TTC549 (cell line): ENCODE measurements around the gene PNMT.

Source experiments
- FAIRE-seq: peaks from 2 replicates; lab custom pipeline; 2012; peaks lifted over from hg19 to GRCh38; lab: Jason Lieb, UNC

The PNMT gene

DNA sequence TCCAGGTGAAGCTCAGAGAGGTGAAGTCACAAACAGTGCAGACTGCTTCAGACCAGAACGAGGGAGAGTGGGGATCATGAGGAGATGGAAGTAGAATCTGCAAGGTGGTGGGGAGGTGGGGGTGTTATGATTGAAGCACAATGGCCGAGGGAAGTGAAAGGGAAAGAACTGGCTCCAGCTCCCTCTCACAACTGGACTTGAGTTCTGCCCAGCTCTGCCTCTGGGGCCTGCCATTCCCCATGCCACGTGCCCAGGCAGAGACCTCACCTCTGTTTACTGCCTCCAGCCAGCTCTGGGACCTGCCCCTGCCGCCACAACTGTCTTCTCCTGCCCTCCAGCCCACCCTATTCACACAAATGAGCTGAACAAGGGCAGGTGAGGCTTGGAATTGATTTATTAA is 2.5 kb downstream of the PNMT start:
- no peak for FAIRE-seq

DNA sequence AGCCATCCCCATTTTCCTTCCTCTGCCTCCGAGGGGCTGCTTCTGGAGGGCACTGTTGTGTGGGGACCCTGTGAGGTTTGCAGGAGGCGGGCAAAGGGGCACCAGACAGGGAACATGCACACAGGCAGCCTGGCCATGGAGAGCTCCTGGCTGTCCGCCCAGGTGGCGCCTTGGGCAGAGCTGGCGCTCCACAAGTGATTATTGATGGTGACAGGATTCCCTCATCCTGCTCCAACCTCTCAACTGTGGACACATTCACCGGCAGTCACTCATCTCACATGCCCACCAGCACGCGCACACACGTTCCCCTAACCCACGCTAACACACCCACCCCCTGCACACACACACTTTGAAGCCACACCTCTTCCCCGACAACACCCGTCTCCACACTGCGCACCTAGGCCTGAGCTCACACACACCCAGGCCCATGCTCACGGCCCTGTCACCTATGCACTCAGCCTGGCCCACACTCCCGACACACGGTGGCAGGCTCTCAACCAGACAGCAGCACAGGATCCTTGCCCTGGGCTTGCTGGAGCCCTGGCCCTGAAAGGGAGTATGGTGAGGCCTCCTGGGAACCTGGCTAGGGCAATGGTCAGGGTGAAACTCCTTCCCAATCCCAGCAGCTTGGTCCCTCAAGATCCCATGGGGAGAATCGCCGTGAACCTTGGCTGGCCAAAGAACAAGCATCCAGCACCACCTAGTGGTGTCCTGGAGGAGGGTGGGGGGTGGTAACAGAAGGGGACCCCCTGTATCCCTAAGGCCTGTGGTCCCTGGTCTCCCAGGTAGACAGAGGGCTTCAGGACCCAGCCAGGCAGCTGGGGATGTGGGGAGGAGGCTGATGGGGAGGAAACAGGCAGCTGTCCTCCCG is 3.6 kb downstream of the PNMT start:
- FAIRE-seq: no peak

DNA sequence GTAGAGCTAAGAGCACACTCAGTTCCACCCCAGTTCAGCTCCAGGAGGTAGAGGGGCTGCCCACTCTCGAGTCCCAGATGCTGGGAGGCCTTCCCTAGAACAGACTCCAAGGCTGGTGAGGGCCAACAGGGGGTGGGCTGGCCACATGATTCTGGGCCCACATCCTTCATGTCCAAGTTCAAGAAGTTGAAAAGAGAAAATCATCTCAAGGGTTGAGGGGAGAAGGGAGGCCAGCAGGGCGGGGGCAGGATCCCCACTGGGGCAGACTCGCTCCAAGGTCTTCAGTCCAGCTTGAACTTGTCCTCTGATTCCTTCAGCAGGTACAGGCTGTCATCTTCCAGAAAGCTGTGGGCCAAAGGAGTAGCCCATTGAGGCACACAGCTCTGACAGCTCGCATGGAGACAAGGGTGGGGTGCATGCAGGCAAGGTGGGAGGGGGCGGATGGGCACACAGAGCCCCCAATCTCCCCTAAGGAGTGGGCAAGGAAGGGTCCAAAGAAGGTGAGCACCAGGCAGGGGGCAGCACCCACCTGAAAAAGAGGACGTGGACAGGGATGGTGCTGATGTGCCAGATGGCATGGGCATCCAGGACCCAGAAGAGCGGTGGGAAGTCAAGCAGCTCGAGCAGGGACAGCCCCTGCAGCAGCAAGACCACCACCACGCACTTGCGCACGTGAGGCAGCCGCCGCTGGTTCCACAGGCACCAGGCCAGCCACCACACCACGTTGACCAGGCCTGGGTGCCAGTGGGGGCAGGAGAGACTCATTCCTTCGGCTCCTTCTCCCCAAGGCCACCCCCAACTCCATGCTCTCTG is 4.5 kb downstream of the PNMT start:
- FAIRE-seq: no peak

DNA sequence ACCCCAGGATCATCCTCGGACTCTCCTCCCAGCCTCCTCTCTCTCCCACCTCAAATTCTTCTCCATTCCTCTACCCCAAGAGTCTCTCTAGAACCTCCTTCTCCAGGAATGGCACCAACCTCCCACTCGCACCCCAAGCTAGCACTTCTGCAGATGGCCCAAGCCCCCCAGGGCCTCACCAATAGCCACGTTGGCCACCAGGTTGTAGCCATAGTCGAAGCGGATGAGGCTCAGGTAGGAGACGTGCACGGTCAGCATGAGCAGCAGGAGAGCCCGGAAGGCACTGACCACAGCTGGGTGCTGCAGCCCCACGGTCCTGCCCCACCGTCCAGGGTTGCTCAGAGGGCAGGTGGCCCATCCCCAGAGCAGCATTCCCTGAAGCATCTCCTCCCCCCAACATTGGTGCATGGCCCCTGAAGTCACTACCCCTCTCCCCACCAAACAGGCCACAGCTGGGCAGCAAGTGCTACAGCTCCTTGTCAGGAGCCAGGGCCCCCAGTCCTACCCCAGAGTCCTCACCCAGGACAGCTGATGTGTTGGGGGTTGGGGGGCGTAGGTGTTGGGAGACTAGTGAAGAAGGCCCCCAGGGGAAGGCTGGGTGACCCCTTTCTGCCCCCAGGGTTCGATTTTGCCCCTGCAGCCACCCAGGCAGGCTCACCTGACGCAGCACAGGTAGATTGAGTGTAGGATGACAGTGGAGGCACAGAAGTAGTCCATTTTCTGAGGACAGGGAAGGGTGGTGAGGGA is 5.3 kb downstream of the PNMT start:
- no peak for FAIRE-seq

DNA sequence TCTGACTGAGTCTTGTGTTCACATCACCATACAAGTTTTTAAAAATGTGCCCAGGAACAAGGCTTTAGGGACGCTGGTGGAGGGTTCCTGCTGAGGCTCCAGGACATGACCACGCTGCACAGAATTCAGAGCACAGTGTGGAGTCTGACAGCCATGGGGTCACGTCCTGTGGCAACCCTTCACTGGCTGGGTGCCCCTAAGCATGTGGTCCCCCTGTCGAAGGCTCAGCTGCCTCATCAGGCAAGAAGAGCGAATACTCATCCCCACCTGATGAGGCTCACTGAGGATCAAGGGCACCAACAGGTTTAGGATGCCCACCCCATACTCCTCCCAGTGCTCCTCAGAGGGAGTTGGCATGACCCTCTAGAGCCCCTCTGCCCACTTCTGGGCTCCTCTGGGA is 5.9 kb downstream of the PNMT start:
- no peak for FAIRE-seq

DNA sequence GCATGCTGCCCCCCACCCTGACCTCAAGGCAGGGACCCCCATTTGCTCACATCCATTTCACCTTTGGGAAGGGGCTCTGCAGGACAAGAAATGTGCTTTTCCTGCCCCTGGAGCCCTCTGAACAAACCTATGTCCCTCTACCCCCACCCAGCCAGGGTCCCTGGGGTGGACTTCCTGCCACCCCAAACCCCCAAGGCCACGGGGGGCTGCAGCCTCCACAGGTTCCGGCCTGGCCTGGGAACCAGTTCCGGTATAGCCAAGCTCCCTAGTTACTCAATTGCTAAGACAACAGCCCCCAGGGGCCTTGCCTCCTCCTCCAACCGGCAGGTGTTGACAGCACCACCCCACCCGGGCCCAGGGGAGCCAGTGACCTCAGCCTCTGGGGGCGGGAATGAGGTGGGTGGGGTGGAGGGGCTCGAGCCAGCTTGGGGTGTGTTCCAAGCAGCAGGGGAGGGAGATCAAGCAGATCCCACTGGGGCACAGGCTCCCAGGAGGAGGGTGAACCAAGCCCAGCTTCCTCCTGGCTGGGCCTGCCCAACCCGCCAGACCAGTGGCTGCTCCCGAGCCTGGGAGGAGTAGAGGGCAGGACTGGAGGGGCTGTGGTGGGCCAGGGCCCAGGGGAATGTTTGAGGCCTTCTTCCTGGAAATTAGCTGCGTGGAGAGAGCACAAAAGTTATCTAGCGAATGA is 6.6 kb downstream of the PNMT start:
- no peak for FAIRE-seq

DNA sequence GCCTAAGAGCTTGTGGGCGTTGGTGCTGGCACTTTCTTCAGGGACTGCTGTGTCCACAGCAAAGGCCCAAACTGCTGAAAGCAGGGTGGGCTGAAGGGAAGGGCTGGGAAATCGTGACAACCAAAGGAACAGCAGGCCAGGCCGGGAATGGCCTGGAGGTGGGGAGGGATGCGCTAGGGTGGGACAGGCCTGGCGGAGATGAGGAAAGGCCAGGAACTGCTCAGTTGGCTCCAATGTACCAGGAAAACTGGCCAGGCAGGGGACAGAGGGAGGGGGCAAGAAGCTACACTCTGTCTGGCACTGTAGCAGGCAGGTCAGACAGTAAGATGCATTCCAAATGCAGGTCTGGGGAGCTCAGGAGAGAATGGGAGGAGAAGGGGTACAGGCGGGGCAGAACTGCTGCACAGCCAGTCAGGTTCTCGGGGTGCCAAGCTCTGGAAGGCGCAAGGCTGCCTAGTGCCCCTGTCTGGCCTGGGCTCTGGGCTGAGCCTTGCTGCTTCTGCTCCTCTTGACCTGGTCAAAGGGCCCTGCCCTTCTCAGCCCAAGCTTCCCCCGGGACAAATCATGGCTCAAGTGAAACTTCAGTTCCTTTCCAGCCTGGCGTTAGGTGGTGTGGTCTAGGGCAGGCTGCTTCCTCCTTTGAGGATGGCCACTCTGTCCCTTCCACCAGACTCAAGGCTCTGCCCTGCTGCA is 7.3 kb downstream of the PNMT start:
- no peak for FAIRE-seq

DNA sequence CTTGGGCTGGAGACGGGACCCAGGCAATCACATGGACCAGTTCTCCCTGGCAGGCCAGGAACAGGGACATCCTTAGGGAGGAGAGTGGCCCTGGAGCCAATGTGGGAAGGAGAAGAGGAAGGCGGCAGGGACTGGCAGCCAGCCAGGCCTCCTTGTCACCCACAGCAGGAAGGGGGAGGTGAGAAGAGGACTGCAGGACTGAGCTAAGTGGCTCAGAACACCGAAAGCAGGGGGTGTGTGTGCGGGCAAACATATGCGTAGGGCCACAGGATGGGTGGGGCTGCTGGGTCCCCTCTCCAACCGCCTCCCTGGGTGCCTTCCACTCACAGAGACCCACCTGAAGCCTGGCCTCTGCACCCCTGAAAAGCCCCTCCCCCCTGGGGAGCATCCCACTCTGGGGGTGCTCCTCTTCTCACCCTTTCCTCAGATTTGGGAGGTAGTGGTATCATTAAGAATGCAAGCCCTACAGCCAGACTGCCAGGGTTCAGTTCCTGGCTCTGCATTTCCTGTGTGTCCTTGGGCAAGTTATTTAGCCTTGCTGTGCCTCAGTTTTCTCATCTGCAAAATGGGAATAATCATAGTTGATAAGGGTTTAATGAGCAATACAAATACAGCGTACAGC is 8.1 kb downstream of the PNMT start:
- no peak for FAIRE-seq

DNA sequence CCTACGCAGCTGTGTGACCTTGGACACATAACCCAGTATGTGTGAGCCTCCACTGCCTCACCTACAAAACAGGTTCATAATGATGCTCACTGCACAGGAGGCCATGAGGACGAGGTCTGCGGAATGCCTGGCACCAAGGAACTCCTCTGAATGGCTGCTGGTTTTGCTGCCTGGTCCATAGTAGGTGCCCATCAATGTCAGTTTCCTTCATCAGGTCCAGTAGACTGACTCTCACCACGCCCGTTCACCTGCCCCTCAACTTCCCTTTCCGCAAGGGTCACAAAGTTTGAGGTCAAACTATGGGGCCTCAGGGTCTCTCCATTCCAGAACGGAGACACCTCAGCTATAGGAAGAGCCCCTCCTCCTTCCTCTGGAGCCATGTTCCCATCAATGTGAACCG is 8.8 kb downstream of the PNMT start:
- no peak for FAIRE-seq

DNA sequence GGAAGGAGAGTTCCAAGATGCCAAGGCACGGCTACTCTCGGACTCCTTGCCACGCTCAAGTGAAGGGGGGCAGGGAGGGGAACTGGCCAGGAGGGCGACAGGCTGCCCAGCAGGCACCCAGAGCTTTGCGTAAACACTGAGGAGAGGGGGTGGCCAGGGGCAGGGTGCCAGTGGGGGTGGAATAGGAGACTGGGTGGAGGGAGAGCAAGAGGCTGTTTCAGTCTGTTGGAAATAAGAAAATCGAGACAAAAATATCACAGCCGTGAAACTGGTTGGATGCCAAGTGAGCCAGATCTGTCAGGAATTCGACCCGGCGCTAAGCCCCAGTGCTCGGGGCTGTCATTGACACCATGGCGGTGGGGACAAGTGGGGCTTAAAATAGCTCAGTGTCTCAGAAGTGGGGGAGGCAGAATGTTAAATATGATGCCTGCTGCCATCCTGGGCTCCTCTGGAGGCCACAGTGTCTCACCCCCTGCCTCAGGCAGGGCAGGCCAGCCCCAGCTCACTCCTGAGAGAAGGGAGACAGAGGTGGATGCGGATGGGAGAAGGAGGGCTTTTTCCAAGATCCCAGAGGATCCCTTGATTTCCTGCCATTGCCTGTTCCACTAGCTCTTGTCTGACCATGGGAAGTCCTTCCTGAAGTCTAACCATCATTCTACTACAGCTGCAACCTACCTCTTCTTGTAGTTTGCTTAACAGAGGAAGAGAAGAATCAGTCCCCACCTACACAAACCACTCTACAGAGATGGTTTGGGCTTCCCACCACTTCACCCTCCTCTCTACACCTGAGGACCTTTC is 9.5 kb downstream of the PNMT start:
- FAIRE-seq: no peak

DNA sequence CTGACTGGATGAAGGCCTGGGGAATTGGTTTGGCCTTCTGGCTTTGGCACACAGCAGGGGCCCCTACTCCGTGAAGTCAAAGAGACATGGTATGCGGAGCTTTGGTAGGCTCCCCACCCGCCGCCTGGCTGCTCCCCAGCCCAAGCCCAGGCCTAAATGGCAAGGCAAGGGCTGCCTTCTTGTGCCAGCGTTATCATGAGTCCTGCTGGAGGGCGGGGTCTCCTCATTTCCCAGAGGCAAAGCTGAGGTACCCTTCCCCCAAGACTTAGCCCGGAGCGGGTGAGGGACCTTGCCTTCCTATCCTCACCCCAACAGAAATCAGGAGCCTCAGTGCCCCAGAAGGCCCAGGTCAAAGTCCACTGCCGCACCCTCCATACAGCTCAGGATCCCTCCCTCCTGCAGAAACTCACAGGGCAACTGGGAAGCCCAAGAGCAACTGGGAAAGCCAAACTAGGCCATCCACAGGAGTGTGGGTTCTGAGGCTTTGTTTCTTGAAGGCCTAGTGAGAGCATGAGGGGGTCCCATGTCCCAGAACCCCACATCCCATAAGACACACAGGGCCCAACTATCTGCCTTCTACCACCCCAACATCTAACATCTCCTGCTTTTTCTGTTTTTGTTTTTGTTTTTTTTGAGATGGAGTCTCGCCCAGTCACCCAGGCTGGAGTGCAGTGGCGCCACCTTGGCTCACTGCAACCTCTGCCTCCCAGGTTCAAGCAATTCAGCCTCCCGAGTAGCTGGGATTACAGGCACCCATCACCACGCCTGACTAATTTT is 10.3 kb downstream of the PNMT start:
- FAIRE-seq: no peak

DNA sequence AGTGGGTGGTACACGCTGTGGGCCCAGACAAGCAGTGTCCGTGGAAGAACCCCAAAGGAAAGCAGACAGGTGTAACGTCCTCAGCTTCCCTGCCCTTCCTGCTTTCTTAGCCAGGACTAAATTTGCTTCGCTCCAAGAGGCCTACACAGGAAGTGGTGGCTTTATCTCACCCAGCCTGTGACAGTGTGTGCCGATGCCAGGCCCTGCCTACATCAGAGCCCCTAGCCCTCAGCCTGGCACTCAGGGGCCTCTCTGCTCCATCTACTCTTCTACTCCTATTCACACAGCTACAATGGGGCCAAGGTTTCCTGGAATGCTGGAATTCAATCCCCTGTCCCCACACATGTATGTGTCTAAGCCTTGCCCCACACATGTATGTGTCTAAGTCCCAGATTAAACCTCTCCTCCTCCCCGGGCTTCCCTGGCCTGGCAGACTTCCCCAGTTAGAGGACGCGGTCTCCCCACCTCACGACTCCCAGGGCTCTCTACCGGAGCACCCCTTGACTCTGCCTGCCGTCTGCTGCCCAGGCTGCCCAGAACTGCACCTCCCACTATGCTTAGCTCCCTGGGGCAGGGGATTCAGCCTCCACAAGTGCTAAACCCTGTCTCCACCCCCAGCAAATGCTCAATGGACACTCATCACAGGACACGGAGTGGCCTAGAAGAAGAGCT is 11.4 kb downstream of the PNMT start:
- FAIRE-seq: no peak

DNA sequence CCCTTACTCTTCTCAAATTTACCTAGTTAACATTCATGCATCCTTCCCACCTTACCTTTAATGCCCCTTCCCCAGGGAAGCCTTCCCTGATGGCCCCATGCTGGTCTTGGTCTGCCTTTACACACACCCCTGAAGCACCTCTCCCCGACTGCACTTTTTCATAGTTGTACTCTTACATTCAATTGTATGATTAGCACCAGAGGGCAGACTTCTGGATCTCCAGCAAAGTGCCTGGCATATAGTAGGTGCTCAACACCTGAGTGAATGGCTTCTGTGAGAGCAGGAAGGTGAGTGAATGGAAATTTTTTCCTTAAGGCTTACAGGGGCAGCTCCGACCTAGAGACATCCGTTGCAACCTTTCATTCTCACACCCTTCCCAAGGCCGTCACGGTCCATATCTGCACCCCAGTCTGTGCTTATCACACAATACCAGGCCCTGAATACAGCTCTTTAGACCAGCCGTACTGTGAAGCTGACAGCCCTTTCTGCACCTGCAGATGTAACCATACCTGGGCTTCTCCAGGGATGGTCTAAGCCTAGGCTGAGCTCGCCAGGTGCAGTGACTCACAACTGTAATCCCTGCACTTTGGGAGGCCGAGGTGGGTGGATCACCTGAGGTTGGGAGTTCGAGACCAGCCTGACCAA is 15.2 kb downstream of the PNMT start:
- no peak for FAIRE-seq

DNA sequence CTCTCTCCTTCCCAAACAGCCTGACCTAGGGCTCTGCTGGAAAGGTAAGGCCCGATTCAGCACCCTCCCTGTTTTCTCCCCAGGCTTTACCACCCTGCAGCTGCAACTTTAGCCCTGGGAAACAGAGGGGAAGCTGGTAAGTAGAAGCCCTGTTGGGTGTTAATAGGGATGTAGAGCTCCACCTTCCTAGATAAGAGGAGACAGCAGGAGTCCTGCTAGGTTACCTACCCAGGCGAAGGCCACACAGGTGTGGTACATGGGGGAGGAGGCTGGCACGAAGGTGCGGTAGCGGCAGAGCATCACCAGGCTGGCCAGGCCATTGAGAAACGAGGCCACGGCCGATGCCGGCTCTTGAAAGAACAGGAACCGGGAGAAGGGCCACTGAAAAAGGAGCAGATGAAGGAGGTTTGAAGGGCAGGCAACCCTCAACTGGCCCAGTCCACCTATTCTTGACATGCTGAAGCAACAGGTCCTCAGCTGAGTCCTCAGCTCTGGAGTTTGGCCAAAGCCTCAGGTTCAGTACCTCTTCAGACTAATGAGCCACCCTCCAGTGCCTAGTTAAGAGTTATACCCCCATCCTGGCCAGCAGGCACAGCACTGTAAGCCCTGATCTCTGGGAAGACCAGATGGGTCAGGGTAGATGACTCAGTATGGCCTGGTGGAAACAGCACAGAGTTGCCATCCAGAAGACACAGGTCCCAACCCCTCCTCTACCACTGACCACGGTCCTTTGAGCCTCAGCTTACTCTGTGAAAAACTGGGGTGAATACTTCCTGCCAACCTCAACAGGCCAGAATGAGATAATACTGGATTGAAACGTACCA is 16.3 kb downstream of the PNMT start:
- no peak for FAIRE-seq

DNA sequence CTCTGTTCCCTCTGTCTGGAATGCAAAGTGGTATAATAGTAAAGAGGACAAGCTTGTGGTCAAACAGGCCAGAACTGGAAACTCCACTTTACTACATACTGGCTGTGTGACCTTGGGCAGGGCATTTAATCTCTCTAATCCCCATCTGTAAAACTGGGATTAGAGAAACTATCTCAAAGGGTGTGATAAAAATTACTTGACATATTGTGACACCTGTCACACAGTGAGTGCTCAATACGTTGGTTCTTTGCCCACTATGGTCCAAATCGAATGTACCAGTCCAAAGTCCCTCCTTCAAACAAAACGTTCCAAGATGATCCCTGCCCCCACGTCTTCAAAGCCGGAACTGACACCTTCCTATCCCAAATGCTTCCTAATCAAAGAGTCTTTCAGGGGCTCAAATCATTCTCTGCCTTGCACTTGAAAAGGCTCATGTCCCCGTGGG is 18.9 kb downstream of the PNMT start:
- FAIRE-seq: no peak

DNA sequence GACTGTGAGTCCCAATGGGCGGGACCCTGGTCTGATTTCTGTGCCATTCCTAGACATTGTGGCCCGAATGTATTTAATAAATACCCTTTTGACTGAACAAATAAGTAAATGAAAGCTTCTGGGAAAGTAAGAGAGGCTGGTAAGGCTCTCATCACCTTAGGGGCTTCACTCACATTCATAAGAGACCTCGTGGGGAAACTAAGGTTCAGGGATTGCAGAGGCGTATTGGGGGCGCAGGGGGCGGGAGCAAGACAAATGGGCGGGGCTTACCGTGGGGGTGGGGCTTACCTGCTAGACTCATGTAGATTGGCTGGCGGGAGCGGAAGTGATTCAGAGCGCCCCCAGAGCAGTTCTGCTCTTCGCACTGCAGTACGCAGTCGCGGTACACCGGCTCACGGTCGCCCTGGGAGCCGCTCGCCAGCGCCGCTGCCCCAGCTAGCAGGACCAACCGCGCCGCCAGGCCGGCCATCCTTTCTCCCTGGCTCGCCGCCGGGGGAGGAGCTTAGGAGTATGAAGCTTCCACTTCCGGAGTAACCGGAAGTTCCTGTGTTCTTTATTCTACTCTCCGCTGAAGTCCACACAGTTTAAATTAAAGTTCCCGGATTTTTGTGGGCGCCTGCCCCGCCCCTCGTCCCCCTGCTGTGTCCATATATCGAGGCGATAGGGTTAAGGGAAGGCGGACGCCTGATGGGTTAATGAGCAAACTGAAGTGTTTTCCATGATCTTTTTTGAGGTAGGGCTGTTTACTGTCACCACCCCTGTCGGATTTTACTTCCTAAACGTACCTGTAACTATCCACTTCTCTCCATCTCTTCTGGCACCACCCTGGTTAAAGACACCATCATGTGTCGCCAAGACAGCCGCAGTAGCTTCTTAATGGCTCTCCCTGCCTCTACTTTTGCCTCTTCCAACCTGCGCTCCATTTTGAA is 19.6 kb downstream of the PNMT start, which contains the start of gene PGAP3:
Gene PGAP3, minus strand, starts transcription at position 512 of the 929 bp plus-strand sequence. Its CDS starts 43 bp downstream, at position 469.
- no peak for FAIRE-seq
